WERI-Rb-1 (cell line): ENCODE measurements around the gene IZUMO1.

Experiments
- DNase-seq: peaks from one replicate; pipeline ENCODE4 v3.0.0-alpha.2; 2020
- H3K27ac ChIP-seq: fragments of 250-450 bp; sonication (Bioruptor Pico); 2 replicates; pipeline ENCODE4 v1.5.1; 2020; ENCODE audit warnings: mild to moderate bottlenecking, moderate library complexity
- H3K27me3 ChIP-seq: fragments of 250-450 bp; sonication (Bioruptor Pico); 2 replicates; pipeline ENCODE4 v1.5.1; 2021; ENCODE audit warnings: mild to moderate bottlenecking, low read depth, moderate library complexity; ENCODE audit not compliant: insufficient read depth, severe bottlenecking
- H3K36me3 ChIP-seq: fragments of 250-450 bp; sonication (Bioruptor Pico); 2 replicates; pipeline ENCODE4 v1.5.1; 2020; ENCODE audit warnings: mild to moderate bottlenecking, moderate library complexity
- H3K4me3 ChIP-seq: 2 replicates; pipeline ENCODE4 v1.5.1; 2011; ENCODE audit warnings: low read depth, mild to moderate bottlenecking, control low read depth, low read length
- H3K9me3 ChIP-seq: fragments of 250-450 bp; sonication (Bioruptor Pico); 2 replicates; pipeline ENCODE4 v1.5.1; 2021; ENCODE audit warnings: mild to moderate bottlenecking, moderate library complexity; ENCODE audit not compliant: severe bottlenecking
- CTCF ChIP-seq: IDR thresholded peaks from 2 replicates; pipeline ENCODE4 v1.5.1; 2011; ENCODE audit warnings: low read depth, mild to moderate bottlenecking, control low read depth, inconsistent platforms, low read length

Gene IZUMO1

GRCh38 chr19:48757741-48758144 is 11.0 kb upstream of the IZUMO1 start:
- no peaks in the 10 kb centered on the region for H3K27me3 ChIP-seq
- TF ChIP-seq CTCF, result no peak
- no peak overlapping the region for H3K27ac ChIP-seq
- no peaks in the 10 kb centered on the region for H3K36me3 ChIP-seq
- no peak overlapping the region for H3K4me3 ChIP-seq
- no peak for DNase-seq
- H3K9me3 ChIP-seq, result peaks cover 2% of the 10 kb centered on the region

- no peak for TF ChIP-seq CTCF
- H3K36me3 ChIP-seq, result no peaks in the 10 kb centered on the region
- no peaks in the 10 kb centered on the region for H3K27me3 ChIP-seq
- no peak for DNase-seq
- no peak overlapping the region for H3K27ac ChIP-seq
- H3K4me3 ChIP-seq, result no peak overlapping the region
- H3K9me3 ChIP-seq, result peaks cover 2% of the 10 kb centered on the region
These were observed 10.5 kb upstream of the IZUMO1 start for GRCh38 chr19:48757089-48757675.

- no peak for TF ChIP-seq CTCF
- H3K9me3 ChIP-seq, result peaks cover 2% of the 10 kb centered on the region
These were observed 10.0 kb upstream of the IZUMO1 start for GRCh38 chr19:48756686-48757085.

GRCh38 chr19:48756212-48756611 is 9.5 kb upstream of the IZUMO1 start:
- DNase-seq, result no peak
- Histone ChIP-seq H3K27me3 (no peaks in the 10 kb centered on the region), H3K4me3 (no peak overlapping the region), H3K27ac (no peak overlapping the region), H3K36me3 (no peaks in the 10 kb centered on the region), H3K9me3 (peaks cover 2% of the 10 kb centered on the region)
- no peak for TF ChIP-seq CTCF

More at GRCh38 chr19:48756686-48757085, 10.0 kb upstream of the IZUMO1 start:
- Histone ChIP-seq H3K4me3 (no peak overlapping the region), H3K36me3 (no peaks in the 10 kb centered on the region), H3K27ac (no peak overlapping the region), H3K27me3 (no peaks in the 10 kb centered on the region)
- no peak for DNase-seq

GRCh38 chr19:48755787-48756186 is 9.1 kb upstream of the IZUMO1 start:
- Histone ChIP-seq H3K27me3 (no peaks in the 10 kb centered on the region), H3K4me3 (no peak overlapping the region), H3K27ac (no peak overlapping the region), H3K9me3 (peaks cover 2% of the 10 kb centered on the region), H3K36me3 (no peaks in the 10 kb centered on the region)
- TF ChIP-seq CTCF, result no peak
- DNase-seq, result no peak

- Histone ChIP-seq H3K36me3 (no peaks in the 10 kb centered on the region), H3K27me3 (no peaks in the 10 kb centered on the region), H3K27ac (no peak within 1 kb of the TSS), H3K9me3 (peaks cover 2% of the 10 kb centered on the region), H3K4me3 (no peak within 1 kb of the TSS)
- no peak for DNase-seq
- no peak for TF ChIP-seq CTCF
These were observed 8.5 kb upstream of the IZUMO1 start, which contains the start of gene FGF21 for GRCh38 chr19:48755084-48755641. TSS of gene FGF21 (plus strand) at chr19:48755524. CDS start at chr19:48756237, 713 bp downstream.
